DMS114 treated with DMSO at 0.1 percent for 48 hours (cell line): ENCODE data around the gene TTC12.

Experiments
- DNase-seq: peaks from one replicate; lab custom pipeline; 2025; ENCODE audit not compliant: unreplicated experiment; lab: John Stamatoyannopoulos, UW

The TTC12 gene

DNA sequence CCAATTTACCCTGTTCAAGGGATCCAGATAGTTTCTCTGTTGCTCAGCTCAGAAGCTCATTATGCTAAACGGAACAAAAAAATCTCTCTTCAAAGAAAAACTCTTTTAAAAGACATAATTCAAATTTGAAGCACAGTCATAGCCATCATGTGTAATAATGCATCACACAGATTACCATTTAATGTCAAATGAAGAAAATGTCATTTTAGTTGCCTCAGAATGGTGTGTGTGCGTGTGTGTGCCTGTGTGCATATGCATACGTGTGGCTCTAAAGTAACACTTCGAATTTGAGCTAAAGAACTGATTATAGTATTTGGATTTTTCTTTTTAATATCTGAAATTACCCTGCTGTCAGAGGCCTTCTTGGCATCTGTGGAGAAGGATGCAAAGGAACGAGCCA lies 9.9 kb downstream of the TTC12 start:
- no peak for DNase-seq

DNA sequence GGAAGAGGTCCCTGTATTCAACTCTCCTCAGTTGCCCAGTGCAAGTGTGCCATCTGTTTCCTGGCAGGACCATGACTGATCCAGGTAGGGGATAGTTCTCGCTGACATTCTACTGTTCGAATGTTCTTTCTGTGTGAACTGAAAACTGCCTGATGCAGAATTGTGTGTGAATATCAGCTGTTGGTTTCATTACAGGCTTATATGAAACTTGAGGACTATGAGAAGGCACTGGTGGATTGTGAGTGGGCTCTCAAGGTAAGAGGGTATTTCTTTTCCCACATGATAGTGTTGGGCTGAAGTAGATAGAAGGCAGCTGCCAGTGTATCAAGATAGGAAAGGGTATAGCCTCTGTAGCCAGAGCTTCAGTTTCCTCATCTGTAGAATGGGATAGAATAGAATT lies 15.3 kb downstream of the TTC12 start:
- no peak for DNase-seq

DNA sequence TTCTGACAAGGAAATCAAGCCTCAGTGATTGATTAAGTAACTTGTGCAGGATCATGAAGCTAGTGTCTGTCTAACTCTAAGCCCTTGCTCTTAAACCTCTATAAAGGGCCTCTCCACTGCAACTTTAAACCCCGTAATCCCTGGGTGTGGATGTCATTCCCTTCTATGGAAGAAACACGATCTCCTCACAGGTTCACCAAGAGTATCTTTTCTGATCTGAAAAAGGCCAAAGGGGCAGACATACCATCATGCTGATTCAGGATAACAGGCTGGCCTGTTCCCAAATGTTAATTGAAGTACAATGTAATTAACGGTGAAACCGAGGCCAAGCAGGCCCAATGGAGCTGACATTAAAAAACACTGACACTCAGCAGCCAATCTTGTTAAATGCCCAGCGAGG lies 17.1 kb downstream of the TTC12 start:
- no peak for DNase-seq

DNA sequence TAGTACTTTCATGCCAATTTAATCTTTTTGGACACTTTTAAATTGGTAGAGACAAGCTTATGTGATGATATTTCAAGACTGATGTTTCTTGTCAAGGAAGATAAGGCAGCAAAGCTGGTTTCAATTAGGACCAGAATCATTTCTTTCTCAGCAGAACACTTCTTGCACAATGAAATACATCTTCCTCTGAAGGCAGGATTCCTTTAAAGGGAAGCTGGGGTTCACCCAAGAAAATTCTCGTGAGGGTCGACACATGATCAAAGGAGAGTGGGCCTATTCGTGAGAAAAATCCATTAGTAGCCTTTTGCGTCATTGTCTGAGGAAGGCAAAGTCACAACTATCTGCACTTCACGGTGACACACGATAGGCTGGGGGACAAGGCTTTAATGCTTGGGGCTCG lies 17.6 kb downstream of the TTC12 start:
- no peak for DNase-seq

DNA sequence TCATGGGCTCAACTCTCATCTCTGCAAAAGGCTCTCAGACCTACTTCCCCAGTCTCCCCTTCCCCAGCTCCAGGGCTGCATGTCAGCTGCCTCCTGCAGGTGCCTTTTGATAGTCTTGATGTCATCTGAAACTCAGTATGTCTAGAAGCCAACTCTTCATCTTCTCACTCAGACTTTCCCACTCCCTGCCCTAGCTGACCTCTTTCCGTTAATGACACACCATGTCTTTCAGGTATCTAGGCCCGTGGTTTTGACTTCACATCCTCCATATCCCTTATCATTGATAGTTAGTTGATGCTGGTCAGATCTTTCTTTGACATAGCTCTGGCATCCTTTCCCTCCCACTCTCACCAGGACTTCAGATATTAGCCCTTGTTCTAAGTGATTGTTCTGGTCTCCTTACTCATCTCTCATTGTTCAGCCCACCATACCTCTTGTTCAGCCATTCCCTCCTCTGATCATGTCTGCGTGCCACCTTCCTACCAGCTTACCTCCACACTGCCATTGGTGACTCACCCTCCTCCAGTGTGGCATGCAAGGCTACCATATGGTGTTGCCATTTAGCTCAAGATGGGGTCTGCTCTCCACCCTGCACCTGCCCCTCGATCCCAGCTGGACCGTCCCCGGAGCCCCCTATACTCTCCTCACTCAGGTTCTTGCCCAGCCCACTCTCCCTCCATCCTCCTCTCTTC lies 18.4 kb downstream of the TTC12 start:
- no peak for DNase-seq

DNA sequence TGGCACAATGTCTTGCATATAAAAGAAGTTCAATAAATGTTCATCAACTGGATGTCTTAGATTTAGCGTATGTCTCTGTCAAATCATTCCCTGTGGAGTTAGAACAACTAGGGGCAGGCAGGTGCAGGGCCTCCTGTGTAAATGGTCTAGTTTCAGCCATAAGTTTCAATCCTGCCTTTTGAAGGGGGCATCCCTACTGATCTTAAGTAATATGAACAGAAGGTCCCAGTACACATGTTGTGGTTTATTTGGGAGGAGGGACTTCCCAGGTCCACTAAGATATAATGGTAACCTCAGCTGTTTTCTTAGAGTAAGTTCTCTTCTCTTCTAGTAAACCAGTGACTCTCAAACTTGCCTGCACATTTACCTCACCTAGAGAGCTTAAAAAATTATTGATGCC lies 19.8 kb downstream of the TTC12 start:
- no peak for DNase-seq

DNA sequence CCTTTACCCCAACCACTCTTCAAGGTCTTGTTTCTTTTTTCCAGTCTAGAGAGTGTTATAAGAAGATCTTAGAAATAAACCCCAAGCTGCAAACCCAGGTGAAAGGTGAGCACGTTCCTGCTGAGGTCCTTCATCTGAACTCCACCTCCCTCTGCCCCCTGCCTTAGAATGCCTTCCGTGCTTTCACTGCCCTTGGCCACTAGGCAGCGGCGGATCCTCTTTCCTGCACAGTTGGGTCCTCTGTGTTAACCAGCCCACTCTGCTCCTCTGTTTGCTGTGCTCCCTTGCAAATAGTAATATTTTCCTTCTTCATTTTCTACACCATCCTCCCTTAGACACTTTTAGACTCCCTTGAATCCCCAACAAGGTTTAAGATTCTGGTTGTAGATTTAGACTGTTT lies 24.3 kb downstream of the TTC12 start:
- DNase-seq: no peak

DNA sequence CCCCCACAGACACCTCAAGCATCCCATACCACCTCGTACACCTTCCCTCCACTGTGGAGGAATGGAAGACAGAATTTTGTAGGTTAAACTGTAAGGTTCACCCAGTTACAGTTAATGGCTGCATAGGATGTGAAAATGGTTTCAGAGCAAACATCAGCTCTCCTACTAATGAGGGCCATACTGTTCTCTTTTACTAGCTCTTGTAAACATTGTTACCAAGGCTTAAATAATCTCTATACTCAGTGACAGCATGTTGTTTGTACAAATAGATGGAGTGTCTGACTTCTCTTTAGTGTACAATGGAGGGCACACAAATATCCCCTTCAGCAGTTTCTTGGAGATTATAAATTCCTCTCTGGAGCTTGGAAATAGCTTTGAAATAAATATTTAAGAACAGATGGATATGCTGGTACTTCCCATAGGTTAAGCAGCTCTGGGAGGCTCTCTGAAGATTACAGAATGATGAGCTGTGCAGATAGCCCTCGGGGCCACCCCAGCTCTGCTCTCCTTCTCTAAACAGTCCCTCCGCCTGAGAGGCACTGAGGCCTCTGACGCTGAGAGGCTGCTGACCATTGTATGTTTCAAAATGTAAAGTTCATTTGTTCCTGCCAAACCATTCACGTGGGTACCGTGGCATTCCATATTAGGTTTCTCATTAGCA lies 25.7 kb downstream of the TTC12 start:
- DNase-seq: no peak

DNA sequence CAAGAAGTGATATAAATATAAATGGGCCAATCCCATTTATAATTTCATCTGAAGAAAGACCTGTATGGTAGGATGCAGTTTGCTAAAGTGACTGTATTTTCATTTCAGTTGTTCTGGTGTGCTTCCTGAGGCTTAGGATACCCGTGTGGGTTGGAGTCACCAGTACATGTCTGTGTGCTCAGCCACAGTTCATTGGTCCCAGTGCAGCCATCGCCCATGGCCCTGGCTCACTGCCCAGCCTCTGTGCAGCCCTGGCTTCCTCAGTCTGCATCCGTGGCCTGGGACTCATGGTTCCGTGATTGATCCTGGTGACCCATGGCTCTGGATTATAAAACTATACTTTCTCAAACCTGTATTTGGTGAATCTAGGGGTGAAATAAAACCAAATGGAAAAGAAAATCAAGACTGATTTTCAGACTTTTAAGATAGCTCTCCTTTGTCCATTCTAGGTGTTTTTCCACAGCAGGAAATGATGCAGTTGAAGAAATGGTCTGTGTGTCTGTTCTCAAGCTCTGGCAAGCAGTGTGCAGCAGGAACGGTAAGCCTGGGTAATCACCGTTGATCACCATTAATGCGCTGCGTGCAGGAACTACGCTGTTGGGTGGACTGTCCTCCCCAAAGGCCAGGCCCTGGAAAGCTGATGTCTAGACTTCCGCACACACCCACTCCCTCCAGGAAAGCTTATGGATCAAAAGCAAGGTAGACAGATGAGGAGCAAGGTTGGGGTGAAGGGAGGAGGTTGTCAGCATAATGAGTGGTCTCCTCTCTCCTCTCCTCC lies 27.2 kb downstream of the TTC12 start:
- no peak for DNase-seq

DNA sequence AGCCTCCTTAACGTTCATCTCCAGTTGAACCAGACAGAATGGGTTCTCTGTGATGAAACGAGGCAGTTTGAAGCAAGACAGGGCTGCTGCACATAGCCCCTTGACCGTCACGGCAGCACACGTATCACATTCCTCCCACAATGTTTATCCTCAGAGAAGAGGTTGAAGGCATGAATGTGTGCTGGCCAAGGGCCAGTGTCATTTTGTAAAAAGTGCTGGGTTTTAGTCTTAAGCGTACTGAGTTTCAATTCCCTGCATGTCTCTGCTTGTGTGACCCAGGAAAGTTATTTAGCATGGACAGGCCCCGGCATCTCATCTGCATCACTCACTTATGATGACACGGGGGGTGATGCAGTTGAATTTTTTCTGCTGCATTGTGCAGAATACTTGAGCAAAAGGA lies 31.6 kb downstream of the TTC12 start:
- DNase-seq: no peak

DNA sequence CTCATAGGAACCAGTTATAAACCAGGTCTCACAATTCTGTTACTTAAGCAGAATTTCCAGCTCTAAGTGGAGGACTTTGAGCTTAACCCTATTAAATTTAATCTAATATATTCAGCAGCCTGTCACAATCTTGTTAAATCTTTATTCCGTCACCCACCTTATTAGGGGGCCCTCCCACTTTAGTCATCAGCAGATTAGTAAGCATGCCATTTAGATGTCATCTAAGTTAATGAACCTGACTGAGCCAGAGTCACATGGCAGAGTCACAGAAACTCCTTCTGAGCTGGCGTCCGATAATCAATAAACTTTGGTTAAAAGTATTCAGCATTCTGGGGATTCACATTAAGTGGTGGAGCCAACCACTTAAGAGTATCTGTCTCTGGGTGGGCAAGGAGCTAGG lies 35.1 kb downstream of the TTC12 start:
- DNase-seq: no peak

DNA sequence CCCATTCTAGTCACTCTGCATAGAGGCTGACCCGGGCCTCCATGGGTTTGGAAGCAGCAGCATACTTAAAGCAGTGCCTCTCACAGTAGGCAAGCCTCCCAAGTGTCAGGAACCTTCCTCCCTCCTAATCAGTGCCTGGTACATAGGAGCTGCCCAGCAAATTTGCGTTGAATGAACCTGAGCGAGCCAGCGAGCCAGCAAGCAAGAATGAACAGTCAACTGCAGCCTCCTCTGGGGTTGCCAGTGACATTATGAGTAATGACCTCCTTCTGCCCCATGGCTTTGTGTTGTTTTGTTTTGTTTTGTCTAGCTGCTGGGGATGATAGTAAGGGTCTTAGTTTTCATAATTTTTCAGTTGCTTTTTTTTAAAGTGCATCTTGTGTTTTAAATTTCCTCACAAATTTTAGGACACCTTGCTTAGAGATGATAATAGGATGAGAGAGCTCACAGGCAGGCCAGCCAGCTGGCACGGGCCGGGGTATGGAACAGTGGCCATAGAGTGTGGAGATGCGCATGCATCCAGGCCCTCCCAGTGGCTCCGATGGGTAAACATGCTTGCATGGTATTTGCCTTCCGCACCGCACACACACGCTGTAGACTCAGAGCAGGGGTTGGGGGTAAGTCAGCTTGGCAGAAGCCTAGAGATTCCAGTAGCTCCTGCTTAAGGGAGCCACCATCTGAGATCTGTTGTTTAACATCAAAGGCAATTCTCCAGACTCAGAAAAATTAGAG lies 36.1 kb downstream of the TTC12 start:
- DNase-seq: no peak

DNA sequence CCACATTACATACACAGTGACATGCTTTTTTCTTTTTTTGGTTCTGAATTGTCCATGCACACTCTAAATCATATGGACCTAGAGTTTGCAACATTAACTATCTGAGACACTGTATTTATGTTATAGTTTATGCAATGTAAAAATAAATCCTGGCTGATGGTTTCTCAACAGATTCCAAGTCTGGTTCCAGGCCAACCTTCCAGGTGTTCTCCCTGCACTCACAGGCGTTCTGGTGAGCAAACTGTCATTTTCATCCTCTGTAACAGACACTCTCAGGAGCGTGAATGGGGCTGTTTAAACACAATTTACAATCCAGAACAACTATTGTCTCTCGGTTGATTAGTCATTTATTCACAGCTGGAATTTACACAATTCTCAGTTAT lies 36.7 kb downstream of the TTC12 start:
- DNase-seq: no peak

DNA sequence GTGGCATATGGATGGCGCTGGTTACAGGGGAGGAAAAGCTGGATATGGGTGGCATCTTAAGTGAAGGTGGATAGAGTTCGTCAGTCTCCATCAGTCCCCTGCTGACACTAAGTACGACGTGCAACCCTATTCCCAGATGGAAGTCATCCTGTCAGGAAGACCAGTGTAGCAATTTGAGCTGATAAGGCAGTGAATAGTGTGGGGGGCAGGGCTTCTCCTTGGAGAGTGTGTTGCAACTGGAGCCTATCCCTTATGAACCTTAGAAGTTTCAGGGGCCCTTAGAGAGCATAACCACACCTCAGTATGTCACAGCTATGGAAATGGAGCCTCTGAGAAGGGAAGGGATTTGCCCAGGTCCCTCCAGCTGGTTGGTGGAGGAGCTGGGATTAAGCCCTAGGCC lies 37.1 kb downstream of the TTC12 start:
- no peak for DNase-seq

DNA sequence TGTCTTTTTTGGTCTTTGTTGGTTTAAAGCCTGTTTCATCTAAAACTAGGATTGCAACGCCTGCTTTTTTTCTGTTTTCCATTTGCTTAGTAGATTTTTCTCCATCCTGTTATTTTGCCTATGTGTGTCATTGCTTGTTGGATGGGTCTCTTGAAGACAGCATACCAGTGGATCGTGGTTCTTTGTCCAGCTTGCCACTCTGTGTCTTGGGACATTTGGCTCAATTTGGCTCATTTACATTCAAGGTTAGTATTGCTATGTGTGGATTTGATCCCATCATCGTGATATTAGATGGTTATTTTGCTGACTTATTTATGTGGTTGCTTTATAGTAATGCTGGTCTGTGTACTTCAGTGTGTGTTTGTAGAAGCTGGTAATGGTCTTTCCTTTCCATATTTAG lies 41.8 kb downstream of the TTC12 start:
- DNase-seq: no peak

DNA sequence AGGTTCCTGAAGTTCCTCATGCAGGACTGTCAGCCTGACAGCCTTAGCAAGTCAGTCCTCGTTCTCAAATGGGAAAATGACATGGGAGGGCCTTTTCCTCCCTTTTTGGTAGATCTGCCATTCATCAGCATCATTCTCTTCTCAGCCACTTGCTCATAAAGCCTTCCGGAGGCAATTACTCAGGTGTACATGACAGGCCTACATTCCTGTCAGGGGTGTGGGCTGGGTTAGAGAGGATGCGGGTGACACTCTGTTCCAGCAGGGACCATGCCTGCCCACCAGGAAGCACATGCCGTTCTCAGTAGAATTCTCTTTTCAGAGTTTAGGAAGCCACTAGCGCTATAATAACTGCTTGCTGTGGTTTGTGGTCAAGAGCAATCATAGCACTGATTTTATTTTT lies 49.0 kb downstream of the TTC12 start:
- DNase-seq: no peak

DNA sequence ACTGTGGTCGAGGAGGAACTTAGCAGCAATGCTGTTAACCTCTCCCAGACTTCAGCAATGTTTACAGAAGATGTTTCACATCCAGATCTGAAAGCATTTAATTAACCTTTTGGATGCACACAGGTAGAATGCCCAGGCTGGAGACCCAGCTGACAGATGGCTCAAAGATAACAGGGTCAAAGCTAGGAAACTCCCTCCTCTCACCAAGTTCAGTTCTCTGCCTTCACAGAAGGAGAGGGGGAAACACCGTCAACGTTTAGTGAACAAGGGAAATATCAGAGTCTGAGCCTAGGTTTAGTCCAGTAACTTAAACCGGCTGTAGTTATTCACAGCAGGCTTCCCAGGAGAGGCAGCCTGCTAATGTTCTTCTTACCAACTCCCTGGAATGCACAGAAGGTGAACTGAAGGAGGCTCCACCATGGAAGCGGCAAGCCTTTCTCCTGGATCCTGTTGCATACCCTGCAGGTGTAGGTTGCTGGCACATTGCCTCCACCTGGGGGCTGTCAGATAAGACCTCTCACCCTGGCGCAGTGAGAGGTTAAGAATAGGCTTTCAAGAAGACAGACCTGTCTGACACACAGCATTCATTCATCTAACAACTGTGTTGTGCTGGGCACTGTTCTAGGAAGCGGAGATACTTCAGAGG lies 49.7 kb downstream of the TTC12 start:
- no peak for DNase-seq

DNA sequence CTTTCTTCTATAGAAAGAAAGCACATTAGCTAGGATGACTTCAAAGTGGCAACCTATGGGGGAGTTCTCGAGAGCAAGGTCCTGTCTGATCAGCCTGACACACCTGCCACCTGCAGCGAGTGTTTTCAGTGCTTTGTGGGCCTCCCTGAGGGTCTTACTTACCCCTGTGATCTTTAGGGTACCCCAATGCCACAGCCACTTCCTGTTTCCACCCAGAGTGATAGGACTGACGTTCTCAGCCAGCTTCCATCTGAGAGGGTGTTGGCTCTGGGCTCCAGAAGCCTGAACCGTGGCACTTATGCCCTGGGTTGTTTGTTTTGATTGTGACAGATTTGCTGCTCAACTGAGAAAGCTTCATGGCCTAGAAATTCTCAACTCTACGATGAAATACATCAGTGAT lies 51.5 kb downstream of the TTC12 start:
- no peak for DNase-seq

DNA sequence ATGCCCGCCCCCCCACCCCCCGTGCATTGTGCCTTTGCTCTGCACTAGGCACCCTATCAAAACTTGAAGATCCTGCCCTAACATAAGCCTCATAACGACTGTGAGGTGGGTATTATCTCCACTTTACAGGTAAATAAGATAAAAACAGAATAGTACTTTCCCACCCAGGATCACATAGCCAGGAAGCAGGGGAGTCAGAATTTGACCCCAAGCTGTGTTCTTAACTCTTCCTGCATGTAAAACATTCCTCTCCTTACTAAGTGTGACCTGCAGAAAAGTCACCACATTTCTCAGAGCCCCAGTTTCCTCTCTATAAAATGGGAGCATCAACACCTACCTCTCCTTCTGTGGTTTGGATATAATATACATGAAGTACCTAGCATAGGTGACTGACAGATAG lies 55.0 kb downstream of the TTC12 start:
- DNase-seq: no peak

DNA sequence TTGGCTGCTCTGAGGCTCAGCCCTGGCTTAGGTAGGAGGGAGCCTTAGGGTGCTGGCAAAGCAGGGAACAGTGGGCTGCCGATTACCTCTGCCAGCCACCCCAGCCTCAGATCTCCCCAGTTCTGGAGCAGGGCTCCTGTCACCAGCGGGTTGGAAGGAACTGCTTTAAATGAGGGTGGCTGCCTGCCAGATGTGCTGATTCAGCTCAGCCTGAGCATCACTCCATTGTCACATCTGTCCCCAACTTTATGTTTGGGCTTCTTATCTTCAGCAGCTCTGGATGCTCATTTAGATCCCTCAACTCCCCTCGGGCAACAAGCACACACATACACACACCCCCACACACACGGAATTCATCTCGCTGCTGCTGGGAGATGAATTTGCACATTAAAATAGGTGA lies 56.3 kb downstream of the TTC12 start:
- DNase-seq: no peak

DNA sequence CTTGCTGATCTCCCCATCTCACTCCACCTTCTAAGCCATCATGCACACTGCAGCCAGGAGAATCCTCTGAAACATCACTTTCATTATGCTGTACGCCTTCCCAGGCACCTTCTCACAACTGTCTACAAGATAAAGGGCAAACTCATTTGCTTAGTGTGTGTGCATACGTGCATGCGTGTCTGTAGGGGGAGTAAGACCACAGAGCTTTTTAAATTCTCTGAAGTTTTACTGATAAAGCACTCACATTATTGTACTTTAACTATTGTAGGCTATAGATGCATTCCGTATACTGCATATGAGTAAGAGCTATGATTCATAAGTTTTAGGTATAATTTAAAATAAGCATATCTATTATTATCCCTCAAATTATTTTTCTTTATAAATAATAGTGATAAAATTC lies 57.9 kb downstream of the TTC12 start:
- no peak for DNase-seq
